Mammary epithelial cell (primary cell): ENCODE data around the gene CASP2.

Experiments
- EZH2 ChIP-seq: IDR thresholded peaks from 2 replicates; pipeline ENCODE4 v1.6.1; 2012; ENCODE audit warnings: low read length, inconsistent platforms, borderline replicate concordance
- TF ChIP-seq, protein P1 (sequence below), 2 donors: IDR thresholded peaks in 1 of 2; conservative IDR thresholded peaks in 1 of 2; 2 replicates each; pipeline ENCODE4 v1.5.1; 2011 to 2012; ENCODE audit warnings: inconsistent platforms in 2 of 2, low read length in 2 of 2, mild to moderate bottlenecking in 2 of 2, control low read depth in 1 of 2, low read depth in 1 of 2; ENCODE audit not compliant: insufficient read depth in 1 of 2; ENCODE audit errors: extremely low read depth in 1 of 2

DNA sequence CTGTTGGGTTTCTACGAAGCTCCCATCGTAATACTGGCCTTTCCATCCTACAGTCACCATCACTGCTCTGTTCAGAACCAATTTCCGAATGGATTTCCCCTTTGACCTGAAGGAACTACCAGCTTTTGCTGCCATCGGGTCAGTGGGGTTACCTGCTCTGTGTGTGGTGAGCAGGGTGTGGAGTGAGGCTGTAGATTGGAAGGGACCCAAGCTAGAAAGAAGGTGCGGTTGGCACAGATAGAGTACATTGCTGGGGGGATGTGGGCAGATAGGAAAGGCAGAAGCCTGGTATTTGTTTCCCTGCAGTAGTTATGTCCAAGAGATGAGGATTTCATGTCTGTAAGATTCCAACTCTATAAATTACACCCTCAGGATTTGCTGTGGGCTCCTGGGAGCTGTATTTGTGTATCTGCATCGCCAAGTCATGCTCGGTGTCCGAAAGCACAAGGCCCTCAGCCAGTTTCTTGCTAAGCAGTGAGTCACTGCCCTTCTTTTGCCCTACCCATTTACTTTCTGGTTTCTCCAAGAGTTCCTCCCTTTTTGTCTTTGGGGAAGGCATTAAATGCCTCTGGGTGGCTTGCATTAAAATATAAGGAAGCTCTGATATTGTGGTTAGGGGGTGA lies 43.1 kb downstream of the CASP2 start:
- TF ChIP-seq, protein P1, sequence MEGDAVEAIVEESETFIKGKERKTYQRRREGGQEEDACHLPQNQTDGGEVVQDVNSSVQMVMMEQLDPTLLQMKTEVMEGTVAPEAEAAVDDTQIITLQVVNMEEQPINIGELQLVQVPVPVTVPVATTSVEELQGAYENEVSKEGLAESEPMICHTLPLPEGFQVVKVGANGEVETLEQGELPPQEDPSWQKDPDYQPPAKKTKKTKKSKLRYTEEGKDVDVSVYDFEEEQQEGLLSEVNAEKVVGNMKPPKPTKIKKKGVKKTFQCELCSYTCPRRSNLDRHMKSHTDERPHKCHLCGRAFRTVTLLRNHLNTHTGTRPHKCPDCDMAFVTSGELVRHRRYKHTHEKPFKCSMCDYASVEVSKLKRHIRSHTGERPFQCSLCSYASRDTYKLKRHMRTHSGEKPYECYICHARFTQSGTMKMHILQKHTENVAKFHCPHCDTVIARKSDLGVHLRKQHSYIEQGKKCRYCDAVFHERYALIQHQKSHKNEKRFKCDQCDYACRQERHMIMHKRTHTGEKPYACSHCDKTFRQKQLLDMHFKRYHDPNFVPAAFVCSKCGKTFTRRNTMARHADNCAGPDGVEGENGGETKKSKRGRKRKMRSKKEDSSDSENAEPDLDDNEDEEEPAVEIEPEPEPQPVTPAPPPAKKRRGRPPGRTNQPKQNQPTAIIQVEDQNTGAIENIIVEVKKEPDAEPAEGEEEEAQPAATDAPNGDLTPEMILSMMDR (conservative IDR thresholded peaks at IDR 0.05 in 1 of 2, IDR thresholded peaks at IDR 0.05 in 1 of 2; ENCODE audit: extremely low read depth in 1 of 2, insufficient read depth in 1 of 2, low read depth in 1 of 2, low read length in 2 of 2): no peak
- TF ChIP-seq EZH2: no peak
